HEK293 (cell line): ENCODE data around the gene PHETA2.

Source experiments
- CTCF ChIA-PET: fragments of 350-600 bp; formaldehyde crosslinking; extraction: SDS; loops from one replicate; lab custom pipeline; 2021; ENCODE audit warnings: antibody characterized with exemption; lab: Yijun Ruan, JAX
- POLR2A ChIA-PET: fragments of 300-600 bp; formaldehyde crosslinking; extraction: SDS; loops from one replicate; lab custom pipeline; 2020; ENCODE audit warnings: antibody characterized with exemption, inconsistent platforms; lab: Yijun Ruan, JAX
- H3K27ac ChIP-seq: fragments of 200-500 bp; sonication (Bioruptor generic); 2 replicates; pipeline ENCODE4 v1.5.1; 2014; ENCODE audit warnings: low read depth, low read length, control low read depth, inconsistent platforms; ENCODE audit errors: extremely low read depth
- H3K36me3 ChIP-seq, 2 experiments: fragments of 200-500 bp in 1 of 2; sonication (Bioruptor generic) in 1 of 2; 1 replicate in 1 of 2; 2 replicates in 1 of 2; pipeline ENCODE4 v1.5.1; 2014 to 2017; ENCODE audit warnings: inconsistent platforms in 2 of 2, low read length in 2 of 2; ENCODE audit not compliant: control insufficient read depth in 2 of 2, insufficient read depth in 1 of 2
- H3K4me1 ChIP-seq: fragments of 200-500 bp; sonication (Bioruptor generic); 2 replicates; pipeline ENCODE4 v1.5.1; 2014; ENCODE audit warnings: mild to moderate bottlenecking, low read length, inconsistent platforms; ENCODE audit not compliant: control insufficient read depth, insufficient read depth
- H3K4me3 ChIP-seq: 2 replicates; pipeline ENCODE4 v1.5.1; 2011; ENCODE audit warnings: low read depth, mild to moderate bottlenecking, control low read depth, low read length, moderate library complexity
- H3K9me3 ChIP-seq: fragments of 200-500 bp; sonication (Bioruptor generic); 2 replicates; pipeline ENCODE4 v1.5.1; 2014; ENCODE audit warnings: low read depth, low read length, inconsistent platforms; ENCODE audit not compliant: control insufficient read depth, insufficient read depth
- EGR2 ChIP-seq: fragments of 450-650 bp; formaldehyde crosslinking; IDR thresholded peaks from 2 replicates; pipeline ENCODE4 v1.5.1; 2016; ENCODE audit warnings: low read depth, missing biosample characterization, missing genetic modification characterization
- GFI1B ChIP-seq: fragments of 450-650 bp; formaldehyde crosslinking; IDR thresholded peaks from 2 replicates; pipeline ENCODE4 v1.5.1; 2016; ENCODE audit warnings: missing biosample characterization, missing genetic modification characterization
- GLIS1 ChIP-seq: fragments of 450-650 bp; formaldehyde crosslinking; IDR thresholded peaks from 2 replicates; pipeline ENCODE4 v1.5.1; 2016; ENCODE audit warnings: missing biosample characterization, missing genetic modification characterization
- REPIN1 ChIP-seq: fragments of 450-650 bp; formaldehyde crosslinking; IDR thresholded peaks from 2 replicates; pipeline ENCODE4 v1.5.1; 2017; ENCODE audit warnings: missing biosample characterization, missing genetic modification characterization, low read depth
- SCRT2 ChIP-seq: fragments of 450-650 bp; formaldehyde crosslinking; IDR thresholded peaks from 2 replicates; pipeline ENCODE4 v1.5.1; 2016; ENCODE audit warnings: missing biosample characterization, missing genetic modification characterization
- SETDB1 ChIP-seq: IDR thresholded peaks from one replicate; pipeline ENCODE4 v1.6.1; 2017; ENCODE audit warnings: mild to moderate bottlenecking, low read length, moderate library complexity, mixed read lengths; ENCODE audit not compliant: insufficient read length
- YY2 ChIP-seq: fragments of 450-650 bp; formaldehyde crosslinking; IDR thresholded peaks from 2 replicates; pipeline ENCODE4 v1.5.1; 2016; ENCODE audit warnings: missing biosample characterization, missing genetic modification characterization
- ZBTB17 ChIP-seq: fragments of 450-650 bp; formaldehyde crosslinking; IDR thresholded peaks from 2 replicates; pipeline ENCODE4 v1.5.1; 2016; ENCODE audit warnings: missing biosample characterization, missing genetic modification characterization
- ZBTB20 ChIP-seq: fragments of 450-650 bp; formaldehyde crosslinking; IDR thresholded peaks from 2 replicates; pipeline ENCODE4 v1.5.1; 2016; ENCODE audit warnings: missing biosample characterization, missing genetic modification characterization
- ZFHX2 ChIP-seq: fragments of 450-650 bp; formaldehyde crosslinking; conservative IDR thresholded peaks from 2 replicates; pipeline ENCODE4 v1.5.1; 2016; ENCODE audit warnings: missing biosample characterization, missing genetic modification characterization
- ZNF2 ChIP-seq: fragments of 450-650 bp; formaldehyde crosslinking; IDR thresholded peaks from 2 replicates; pipeline ENCODE4 v1.5.1; 2016; ENCODE audit warnings: missing biosample characterization, missing genetic modification characterization
- ZNF221 ChIP-seq: fragments of 450-650 bp; formaldehyde crosslinking; IDR thresholded peaks from 2 replicates; pipeline ENCODE4 v1.5.1; 2017; ENCODE audit warnings: missing biosample characterization, missing genetic modification characterization, borderline replicate concordance
- ZNF239 ChIP-seq: fragments of 450-650 bp; formaldehyde crosslinking; IDR thresholded peaks from 2 replicates; pipeline ENCODE4 v1.5.1; 2016; ENCODE audit warnings: missing biosample characterization, missing genetic modification characterization
- ZNF530 ChIP-seq: fragments of 450-650 bp; formaldehyde crosslinking; IDR thresholded peaks from 2 replicates; pipeline ENCODE4 v1.5.1; 2016; ENCODE audit warnings: low read depth, missing biosample characterization, missing genetic modification characterization
- ZNF549 ChIP-seq: fragments of 450-650 bp; IDR thresholded peaks from 2 replicates; pipeline ENCODE4 v1.5.1; 2018; ENCODE audit warnings: missing biosample characterization, missing genetic modification characterization, mild to moderate bottlenecking, inconsistent platforms, moderate library complexity
- ZNF660 ChIP-seq: fragments of 450-650 bp; IDR thresholded peaks from 2 replicates; pipeline ENCODE4 v1.5.1; 2018; ENCODE audit warnings: missing biosample characterization, mild to moderate bottlenecking, missing genetic modification characterization
- ZNF792 ChIP-seq: fragments of 450-650 bp; formaldehyde crosslinking; IDR thresholded peaks from 2 replicates; pipeline ENCODE4 v1.5.1; 2016; ENCODE audit warnings: missing biosample characterization, missing genetic modification characterization
- TF ChIP-seq, protein P1 (sequence below): fragments of 450-650 bp; formaldehyde crosslinking; IDR thresholded peaks from 2 replicates; pipeline ENCODE4 v1.5.1; 2016; ENCODE audit warnings: missing biosample characterization, missing genetic modification characterization
- TF ChIP-seq, protein P2 (sequence below): fragments of 450-650 bp; formaldehyde crosslinking; conservative IDR thresholded peaks from 2 replicates; pipeline ENCODE4 v1.5.1; 2016; ENCODE audit warnings: low read depth, missing biosample characterization, missing genetic modification characterization
- TF ChIP-seq, protein P3 (sequence below): fragments of 450-650 bp; formaldehyde crosslinking; IDR thresholded peaks from 2 replicates; pipeline ENCODE4 v1.5.1; 2016; ENCODE audit warnings: missing biosample characterization, missing genetic modification characterization
- TF ChIP-seq, protein P4 (sequence below): fragments of 450-650 bp; formaldehyde crosslinking; IDR thresholded peaks from 2 replicates; pipeline ENCODE4 v1.5.1; 2016; ENCODE audit warnings: missing biosample characterization, missing genetic modification characterization

PHETA2 gene

DNA sequence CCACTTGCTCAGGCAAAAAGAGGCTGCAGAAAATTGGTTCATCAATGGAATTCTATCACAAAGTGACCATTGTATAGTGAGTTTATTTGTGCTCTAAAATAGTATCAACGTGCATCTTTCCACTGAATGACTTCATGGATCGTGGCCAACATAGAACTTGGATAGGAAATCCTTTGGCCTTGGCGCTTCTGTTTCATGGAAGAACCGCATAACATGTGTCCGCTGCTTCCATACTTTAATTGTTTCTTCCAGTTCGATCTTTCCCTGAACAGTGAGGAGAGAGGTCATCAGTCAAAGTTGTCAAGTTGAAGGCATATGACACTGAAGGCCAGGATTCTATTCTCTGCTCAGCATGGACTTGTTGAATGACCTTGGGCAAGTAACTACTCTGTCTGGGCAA is 12.0 kb downstream of the PHETA2 start:
- H3K9me3 ChIP-seq: no peaks in the 10 kb centered on the region
- TF ChIP-seq GFI1B (no peak), SCRT2 (tag by site-specific recombination) (peak; percentile 52)
- no peaks in the 10 kb centered on the region for H3K4me1 ChIP-seq
- H3K4me3 ChIP-seq: no peak overlapping the region
- no peak overlapping the region for H3K27ac ChIP-seq
- CTCF ChIA-PET: interaction anchor here (0.6 to 1.0 kb wide), 3 partner anchors 8 to 331 kb away, joined by 3 to 5 read pairs (median 3); no protein-coding TSS in a partner anchor
- POLR2A ChIA-PET: interaction anchor here (1.2 kb wide), 1 partner anchor 497 kb away, joined by 3 read pairs; the partner anchor contains the start of gene PMM1
- H3K36me3 ChIP-seq: peaks cover 15 to 66% of the 10 kb centered on the region in 2 experiments

DNA sequence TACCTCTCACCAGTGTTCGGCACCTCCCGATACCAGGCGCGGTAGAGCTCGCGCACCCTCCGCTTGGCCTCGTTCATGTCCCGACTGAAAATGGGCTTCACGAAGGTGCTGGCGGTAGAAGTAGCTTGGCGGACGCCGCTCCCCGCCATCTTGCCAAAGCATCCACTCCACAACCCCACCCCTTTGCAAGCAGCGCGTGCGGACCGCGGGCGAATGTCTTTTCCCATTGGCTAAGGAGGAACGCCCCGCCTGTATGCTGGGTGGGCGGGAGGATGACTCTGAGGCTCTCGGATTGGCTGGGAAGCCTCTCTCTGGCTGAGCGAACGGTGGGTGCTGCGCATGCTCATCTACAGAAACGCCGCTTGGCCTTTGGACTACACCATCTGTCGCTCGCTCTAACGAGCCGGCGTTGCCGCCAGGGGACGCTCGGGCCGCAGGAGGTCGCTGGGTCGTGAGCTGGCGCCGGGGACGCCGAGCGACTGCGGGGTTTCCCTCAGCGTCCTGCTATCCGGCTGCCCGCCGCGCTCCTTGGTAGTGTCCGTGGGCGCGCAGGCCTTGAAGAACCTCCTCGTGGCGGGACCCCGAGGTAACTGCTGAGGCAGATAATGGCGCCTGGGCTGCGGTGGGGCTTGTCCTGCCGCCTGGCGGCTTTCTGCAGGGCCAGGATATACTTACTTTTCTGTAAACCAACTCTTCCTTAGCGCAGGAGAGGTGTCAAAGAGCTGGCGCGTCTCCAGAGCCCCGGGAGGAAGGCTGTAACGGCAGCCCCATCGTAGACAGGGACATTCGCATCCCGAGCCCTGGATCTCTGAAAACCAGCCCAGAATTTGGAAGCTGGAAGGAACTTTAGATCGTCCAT is 16.8 kb downstream of the PHETA2 start, which contains the start of gene NDUFA6:
TSS of gene NDUFA6 (minus strand) at position 177 of the 859 bp plus-strand sequence. CDS start at position 149, 28 bp downstream.
- Histone ChIP-seq H3K4me3 (peak within 1 kb of the TSS; percentile 96), H3K27ac (peak within 1 kb of the TSS; percentile 78), H3K9me3 (no peaks in the 10 kb centered on the region), H3K4me1 (no peaks in the 10 kb centered on the region), H3K36me3 (peaks cover 28% of the 10 kb centered on the region in 2 experiments)
- CTCF ChIA-PET: interaction anchor here (0.5 to 5.4 kb wide), 41 partner anchors 9 to 456 kb away, joined by 3 to 43 read pairs (median 4); no protein-coding TSS in a partner anchor
- POLR2A ChIA-PET: interaction anchor here (0.7 to 4.6 kb wide), 15 partner anchors 8 to 402 kb away, joined by 3 to 56 read pairs (median 5); partner anchors contain the start of genes CCDC134, CENPM, NAGA and SEPTIN3
- TF ChIP-seq ZNF549 (tag by site-specific recombination) (no peak), SETDB1 (no peak), ZNF792 (tag by site-specific recombination) (0 out of 2 replicates have a peak, but pooled peaks have one; percentile 33), REPIN1 (tag by site-specific recombination) (peak; percentile 69; the same call in 1 of the 2 replicates), ZNF660 (tag by site-specific recombination) (peak; percentile 59; the same call in 1 of the 2 replicates), GLIS1 (peak; percentile 85), ZNF221 (no peak), ZNF2 (tag by site-specific recombination) (peak; percentile 91), ZBTB20 (tag by site-specific recombination) (peak; percentile 29), ZNF530 (tag by site-specific recombination) (no peak), YY2 (tag by site-specific recombination) (peak; percentile 91), EGR2 (tag by site-specific recombination) (peak; percentile 33; the same call in 1 of the 2 replicates), ZFHX2 (tag by site-specific recombination) (peak; percentile 61), ZNF239 (tag by site-specific recombination) (no peak), ZBTB17 (tag by site-specific recombination) (peak; percentile 72)
- TF ChIP-seq, protein P1, sequence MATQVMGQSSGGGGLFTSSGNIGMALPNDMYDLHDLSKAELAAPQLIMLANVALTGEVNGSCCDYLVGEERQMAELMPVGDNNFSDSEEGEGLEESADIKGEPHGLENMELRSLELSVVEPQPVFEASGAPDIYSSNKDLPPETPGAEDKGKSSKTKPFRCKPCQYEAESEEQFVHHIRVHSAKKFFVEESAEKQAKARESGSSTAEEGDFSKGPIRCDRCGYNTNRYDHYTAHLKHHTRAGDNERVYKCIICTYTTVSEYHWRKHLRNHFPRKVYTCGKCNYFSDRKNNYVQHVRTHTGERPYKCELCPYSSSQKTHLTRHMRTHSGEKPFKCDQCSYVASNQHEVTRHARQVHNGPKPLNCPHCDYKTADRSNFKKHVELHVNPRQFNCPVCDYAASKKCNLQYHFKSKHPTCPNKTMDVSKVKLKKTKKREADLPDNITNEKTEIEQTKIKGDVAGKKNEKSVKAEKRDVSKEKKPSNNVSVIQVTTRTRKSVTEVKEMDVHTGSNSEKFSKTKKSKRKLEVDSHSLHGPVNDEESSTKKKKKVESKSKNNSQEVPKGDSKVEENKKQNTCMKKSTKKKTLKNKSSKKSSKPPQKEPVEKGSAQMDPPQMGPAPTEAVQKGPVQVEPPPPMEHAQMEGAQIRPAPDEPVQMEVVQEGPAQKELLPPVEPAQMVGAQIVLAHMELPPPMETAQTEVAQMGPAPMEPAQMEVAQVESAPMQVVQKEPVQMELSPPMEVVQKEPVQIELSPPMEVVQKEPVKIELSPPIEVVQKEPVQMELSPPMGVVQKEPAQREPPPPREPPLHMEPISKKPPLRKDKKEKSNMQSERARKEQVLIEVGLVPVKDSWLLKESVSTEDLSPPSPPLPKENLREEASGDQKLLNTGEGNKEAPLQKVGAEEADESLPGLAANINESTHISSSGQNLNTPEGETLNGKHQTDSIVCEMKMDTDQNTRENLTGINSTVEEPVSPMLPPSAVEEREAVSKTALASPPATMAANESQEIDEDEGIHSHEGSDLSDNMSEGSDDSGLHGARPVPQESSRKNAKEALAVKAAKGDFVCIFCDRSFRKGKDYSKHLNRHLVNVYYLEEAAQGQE (tag by site-specific recombination): no peak
- TF ChIP-seq, protein P2, sequence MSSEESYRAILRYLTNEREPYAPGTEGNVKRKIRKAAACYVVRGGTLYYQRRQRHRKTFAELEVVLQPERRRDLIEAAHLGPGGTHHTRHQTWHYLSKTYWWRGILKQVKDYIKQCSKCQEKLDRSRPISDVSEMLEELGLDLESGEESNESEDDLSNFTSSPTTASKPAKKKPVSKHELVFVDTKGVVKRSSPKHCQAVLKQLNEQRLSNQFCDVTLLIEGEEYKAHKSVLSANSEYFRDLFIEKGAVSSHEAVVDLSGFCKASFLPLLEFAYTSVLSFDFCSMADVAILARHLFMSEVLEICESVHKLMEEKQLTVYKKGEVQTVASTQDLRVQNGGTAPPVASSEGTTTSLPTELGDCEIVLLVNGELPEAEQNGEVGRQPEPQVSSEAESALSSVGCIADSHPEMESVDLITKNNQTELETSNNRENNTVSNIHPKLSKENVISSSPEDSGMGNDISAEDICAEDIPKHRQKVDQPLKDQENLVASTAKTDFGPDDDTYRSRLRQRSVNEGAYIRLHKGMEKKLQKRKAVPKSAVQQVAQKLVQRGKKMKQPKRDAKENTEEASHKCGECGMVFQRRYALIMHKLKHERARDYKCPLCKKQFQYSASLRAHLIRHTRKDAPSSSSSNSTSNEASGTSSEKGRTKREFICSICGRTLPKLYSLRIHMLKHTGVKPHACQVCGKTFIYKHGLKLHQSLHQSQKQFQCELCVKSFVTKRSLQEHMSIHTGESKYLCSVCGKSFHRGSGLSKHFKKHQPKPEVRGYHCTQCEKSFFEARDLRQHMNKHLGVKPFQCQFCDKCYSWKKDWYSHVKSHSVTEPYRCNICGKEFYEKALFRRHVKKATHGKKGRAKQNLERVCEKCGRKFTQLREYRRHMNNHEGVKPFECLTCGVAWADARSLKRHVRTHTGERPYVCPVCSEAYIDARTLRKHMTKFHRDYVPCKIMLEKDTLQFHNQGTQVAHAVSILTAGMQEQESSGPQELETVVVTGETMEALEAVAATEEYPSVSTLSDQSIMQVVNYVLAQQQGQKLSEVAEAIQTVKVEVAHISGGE (tag by site-specific recombination): peak; percentile 54
- TF ChIP-seq, protein P3, sequence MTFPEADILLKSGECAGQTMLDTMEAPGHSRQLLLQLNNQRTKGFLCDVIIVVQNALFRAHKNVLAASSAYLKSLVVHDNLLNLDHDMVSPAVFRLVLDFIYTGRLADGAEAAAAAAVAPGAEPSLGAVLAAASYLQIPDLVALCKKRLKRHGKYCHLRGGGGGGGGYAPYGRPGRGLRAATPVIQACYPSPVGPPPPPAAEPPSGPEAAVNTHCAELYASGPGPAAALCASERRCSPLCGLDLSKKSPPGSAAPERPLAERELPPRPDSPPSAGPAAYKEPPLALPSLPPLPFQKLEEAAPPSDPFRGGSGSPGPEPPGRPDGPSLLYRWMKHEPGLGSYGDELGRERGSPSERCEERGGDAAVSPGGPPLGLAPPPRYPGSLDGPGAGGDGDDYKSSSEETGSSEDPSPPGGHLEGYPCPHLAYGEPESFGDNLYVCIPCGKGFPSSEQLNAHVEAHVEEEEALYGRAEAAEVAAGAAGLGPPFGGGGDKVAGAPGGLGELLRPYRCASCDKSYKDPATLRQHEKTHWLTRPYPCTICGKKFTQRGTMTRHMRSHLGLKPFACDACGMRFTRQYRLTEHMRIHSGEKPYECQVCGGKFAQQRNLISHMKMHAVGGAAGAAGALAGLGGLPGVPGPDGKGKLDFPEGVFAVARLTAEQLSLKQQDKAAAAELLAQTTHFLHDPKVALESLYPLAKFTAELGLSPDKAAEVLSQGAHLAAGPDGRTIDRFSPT: peak; percentile 23; the same call in 1 of the 2 replicates
- TF ChIP-seq, protein P4, sequence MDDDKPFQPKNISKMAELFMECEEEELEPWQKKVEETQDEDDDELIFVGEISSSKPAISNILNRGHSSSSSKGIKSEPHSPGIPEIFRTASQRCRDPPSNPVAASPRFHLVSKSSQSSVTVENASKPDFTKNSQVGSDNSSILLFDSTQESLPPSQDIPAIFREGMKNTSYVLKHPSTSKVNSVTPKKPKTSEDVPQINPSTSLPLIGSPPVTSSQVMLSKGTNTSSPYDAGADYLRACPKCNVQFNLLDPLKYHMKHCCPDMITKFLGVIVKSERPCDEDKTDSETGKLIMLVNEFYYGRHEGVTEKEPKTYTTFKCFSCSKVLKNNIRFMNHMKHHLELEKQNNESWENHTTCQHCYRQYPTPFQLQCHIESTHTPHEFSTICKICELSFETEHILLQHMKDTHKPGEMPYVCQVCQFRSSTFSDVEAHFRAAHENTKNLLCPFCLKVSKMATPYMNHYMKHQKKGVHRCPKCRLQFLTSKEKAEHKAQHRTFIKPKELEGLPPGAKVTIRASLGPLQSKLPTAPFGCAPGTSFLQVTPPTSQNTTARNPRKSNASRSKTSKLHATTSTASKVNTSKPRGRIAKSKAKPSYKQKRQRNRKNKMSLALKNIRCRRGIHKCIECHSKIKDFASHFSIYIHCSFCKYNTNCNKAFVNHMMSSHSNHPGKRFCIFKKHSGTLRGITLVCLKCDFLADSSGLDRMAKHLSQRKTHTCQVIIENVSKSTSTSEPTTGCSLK (tag by site-specific recombination): no peak
